Putamen (tissue), 1 donor: ENCODE results near the gene BIN1.

Source experiments
- DNase-seq: peaks from one replicate; pipeline ENCODE4 v3.0.0-alpha.2; 2016; ENCODE audit warnings: low spot score

Gene BIN1

GRCh38 chr2:127020536-127020935 lies 86.4 kb downstream of the BIN1 start:
- no peak for DNase-seq

GRCh38 chr2:127017548-127017947 lies 89.4 kb downstream of the BIN1 start:
- no peak for DNase-seq

- DNase-seq: no peak
These were observed 90.6 kb downstream of the BIN1 start for GRCh38 chr2:127016329-127016728.

- no peak for DNase-seq
These were observed 91.6 kb downstream of the BIN1 start for GRCh38 chr2:127015106-127015910.

GRCh38 chr2:127014630-127015029 lies 92.3 kb downstream of the BIN1 start:
- no peak for DNase-seq

GRCh38 chr2:127014224-127014623 lies 92.7 kb downstream of the BIN1 start:
- DNase-seq: no peak

- no peak for DNase-seq
These were observed 94.1 kb downstream of the BIN1 start for GRCh38 chr2:127012868-127013267.

- DNase-seq: no peak
These were observed 94.7 kb downstream of the BIN1 start for GRCh38 chr2:127012215-127012614.

GRCh38 chr2:127011796-127012195 lies 95.2 kb downstream of the BIN1 start:
- no peak for DNase-seq

GRCh38 chr2:127011231-127011661 lies 95.7 kb downstream of the BIN1 start:
- no peak for DNase-seq

GRCh38 chr2:127008265-127009015 lies 98.5 kb downstream of the BIN1 start:
- DNase-seq: no peak

GRCh38 chr2:127007652-127008051 lies 99.3 kb downstream of the BIN1 start:
- DNase-seq: peak; percentile 13

GRCh38 chr2:127006962-127007361 lies 100.0 kb downstream of the BIN1 start:
- DNase-seq: no peak

GRCh38 chr2:127004893-127005600 lies 101.9 kb downstream of the BIN1 start:
- DNase-seq: no peak

- DNase-seq: peak; percentile 12
These were observed 103.7 kb downstream of the BIN1 start for GRCh38 chr2:127003070-127003800.

- no peak for DNase-seq
These were observed 105.2 kb downstream of the BIN1 start for GRCh38 chr2:127001751-127002150.

- no peak for DNase-seq
These were observed 106.0 kb downstream of the BIN1 start for GRCh38 chr2:127000937-127001336.

GRCh38 chr2:127000194-127000593 lies 106.8 kb downstream of the BIN1 start:
- DNase-seq: no peak

- no peak for DNase-seq
These were observed 107.7 kb downstream of the BIN1 start for GRCh38 chr2:126999106-126999756.

GRCh38 chr2:126998486-126998885 lies 108.5 kb downstream of the BIN1 start:
- DNase-seq: no peak
